Stimulated activated CD4-positive, alpha-beta T cell treated with anti-CD3 and anti-CD28 coated beads, Interleukin-2, amount 100 ng/mL, for 4 hours (primary cell): ENCODE results near the gene NEDD9.
A peak's percentile ranks its signal among the peaks of the same experiment; 100 is the strongest.

Experiments used
- DNase-seq: peaks from one replicate; pipeline ENCODE4 v3.0.0-alpha.2; 2020; ENCODE audit warnings: low read depth

NEDD9 gene

GRCh38 chr6:11201015-11201414, 31.5 kb downstream of the NEDD9 start:
- no peak for DNase-seq

DNA sequence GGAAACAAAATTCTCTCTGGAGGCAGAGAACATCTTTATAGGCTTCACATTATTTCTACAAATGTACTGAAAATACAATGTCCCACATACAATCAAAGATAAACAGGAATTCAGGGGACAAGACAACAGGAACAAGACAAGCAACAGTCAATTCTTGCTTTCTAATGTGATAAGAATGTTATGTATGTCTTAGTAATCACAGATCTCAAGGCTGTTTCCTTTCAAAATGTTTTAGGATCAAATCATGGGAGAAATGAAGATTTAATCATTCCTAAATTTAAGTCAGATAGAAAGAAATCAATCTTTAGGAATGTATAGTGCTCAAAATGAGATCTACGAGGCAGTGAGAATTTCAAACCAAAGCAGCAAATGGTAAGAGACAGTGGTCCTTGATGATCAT, 32.1 kb downstream of the NEDD9 start:
- DNase-seq = no peak

- DNase-seq = peak; percentile 5
These were observed 33.5 kb downstream of the NEDD9 start for GRCh38 chr6:11198663-11199603.

- no peak for DNase-seq
These were observed 34.6 kb downstream of the NEDD9 start for GRCh38 chr6:11197850-11198249.

DNA sequence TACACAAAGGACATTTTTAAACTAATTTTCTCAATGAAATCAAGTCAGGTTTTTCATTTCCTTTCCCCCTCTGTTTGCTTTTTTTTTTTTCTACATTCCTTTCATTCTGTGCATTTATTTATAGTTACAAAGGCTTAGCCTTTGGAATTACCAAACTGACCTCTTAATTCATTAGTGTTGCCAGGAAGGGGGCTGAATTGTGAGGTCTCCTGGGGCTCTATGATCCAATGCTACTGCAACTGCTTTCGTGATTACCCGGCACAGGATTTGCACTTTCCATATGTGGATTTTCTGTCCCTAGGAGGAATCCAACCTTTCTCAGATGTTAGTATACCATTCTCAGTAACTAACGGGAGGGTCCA, 35.3 kb downstream of the NEDD9 start:
- DNase-seq = no peak

DNA sequence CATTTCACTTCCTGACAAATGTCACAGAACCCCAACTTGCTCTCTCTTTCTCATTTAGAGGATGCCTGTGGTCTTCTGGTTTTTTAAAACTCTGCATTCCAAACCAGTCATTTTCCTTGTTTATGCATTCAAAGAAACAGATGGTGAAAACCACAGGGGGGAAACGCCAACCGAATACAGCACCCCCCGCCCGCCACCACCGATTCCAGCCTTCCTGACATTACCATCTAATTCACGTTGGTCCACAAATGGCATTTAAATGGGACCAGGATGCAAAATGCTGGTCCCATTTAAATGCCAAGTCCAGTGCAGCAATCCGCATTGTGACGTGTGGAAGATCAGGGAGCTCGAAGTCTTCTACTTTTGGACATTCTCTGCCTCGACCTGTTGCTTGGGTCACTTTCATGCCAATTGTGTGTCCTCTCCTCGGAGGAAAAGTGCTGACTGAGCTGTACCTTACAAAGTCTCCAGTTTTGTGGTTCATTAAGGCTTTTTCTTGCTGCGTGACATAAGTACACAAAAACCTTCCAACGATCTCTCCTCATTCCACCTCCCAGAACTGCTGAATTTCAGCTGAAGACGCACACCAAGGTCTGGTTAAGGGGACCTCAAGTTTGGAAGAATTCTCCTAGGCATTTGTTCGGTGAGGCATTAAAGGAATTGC, 35.8 kb downstream of the NEDD9 start:
- DNase-seq = no peak

- no peak for DNase-seq
These were observed 37.9 kb downstream of the NEDD9 start for GRCh38 chr6:11194356-11195218.

- no peak for DNase-seq
These were observed 39.0 kb downstream of the NEDD9 start for GRCh38 chr6:11193434-11193833.

- DNase-seq = no peak
These were observed 40.3 kb downstream of the NEDD9 start for GRCh38 chr6:11192167-11192566.

GRCh38 chr6:11190625-11191245, 41.7 kb downstream of the NEDD9 start:
- DNase-seq = no peak

- no peak for DNase-seq
These were observed 42.4 kb downstream of the NEDD9 start for GRCh38 chr6:11189865-11190624.

- DNase-seq = no peak
These were observed 44.1 kb downstream of the NEDD9 start for GRCh38 chr6:11188161-11188915.

- DNase-seq = no peak
These were observed 45.2 kb downstream of the NEDD9 start for GRCh38 chr6:11187301-11187700.

DNA sequence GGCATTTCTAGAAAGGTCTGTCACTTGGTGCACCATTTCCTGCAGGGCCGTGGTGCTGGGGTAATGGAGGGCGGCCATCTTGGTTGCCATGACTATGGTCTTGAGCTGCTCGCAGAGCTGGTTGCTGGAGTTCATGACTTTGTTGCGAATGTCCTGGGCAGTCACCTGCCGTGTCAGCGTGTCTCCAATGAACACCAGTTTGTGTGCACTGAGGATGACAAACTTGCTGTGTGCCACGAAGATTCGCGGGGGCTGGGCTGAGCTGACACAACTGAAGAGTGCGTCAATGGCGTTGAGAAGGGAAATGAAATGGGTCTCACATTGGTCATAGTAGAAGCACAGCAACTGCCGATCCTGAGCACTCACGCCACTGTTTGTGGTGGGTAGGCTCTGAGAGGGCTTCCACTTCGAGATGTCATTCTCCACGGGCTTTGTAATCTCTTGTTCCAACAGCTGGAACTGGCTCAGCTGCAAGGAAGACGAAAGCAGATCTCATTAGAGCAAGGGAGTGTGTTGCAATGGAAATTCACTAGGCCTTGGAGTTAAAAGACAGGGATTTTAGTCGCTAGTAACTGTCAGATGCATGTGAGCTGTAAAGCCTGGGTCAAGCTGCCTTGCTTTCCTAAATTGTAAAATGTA, 47.1 kb downstream of the NEDD9 start:
- no peak for DNase-seq

DNA sequence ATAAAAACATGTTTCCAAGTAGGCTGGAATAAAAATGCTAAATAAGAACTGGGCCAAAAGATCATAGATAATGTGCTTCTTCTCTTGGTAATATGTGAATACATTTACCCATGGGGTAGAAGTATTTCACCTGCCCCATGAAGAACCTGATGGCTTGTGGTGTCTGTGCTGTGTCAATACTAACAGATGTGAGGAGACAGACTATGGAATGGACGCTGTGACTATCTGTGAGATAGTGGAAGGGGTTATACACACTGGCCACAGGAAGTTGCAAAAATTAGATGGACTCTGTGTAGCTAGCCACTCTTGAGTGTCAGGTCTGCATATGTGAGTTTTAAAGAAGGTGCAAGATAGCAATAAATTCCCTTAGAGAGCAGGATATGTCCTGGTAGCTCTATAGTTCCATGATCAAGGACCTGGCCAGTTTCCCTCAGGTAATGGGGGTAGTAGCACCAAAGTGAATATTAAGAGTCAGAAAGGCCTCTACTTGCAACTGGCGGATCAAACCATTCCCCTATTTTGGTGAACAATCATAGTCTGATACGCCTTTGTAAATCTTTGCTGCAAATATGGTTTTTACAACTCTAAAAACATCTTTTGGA, 48.6 kb downstream of the NEDD9 start:
- no peak for DNase-seq

DNA sequence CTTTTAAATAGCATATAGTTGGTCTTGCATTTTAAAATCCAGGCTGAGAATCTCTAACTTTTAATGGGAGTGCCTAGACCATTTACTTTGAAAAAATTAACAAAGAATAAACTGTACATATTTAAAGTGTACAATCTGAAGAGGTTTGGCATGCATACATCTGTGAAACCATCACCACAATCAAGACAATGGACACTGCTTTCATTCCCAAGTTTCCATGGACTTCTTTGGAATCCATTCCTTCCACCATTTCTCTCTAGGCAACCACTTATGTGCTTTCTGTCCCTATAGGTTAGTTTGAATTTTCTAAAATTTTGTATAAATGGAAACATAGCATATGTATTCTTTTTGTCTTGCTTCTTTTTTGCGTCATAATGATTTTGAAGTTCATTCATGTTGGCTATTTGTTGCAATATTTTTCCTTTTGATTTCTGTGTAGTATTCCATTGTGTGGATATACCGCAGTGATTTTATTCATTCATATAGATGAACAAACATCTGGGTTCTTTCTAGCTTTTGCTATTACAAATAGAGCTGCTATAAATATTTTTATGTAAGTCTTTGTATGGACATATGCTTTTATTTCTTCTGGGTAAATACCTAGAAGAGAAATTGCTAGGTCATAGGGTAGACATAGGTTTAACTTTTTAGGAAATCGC, 50.9 kb downstream of the NEDD9 start:
- DNase-seq = no peak

DNA sequence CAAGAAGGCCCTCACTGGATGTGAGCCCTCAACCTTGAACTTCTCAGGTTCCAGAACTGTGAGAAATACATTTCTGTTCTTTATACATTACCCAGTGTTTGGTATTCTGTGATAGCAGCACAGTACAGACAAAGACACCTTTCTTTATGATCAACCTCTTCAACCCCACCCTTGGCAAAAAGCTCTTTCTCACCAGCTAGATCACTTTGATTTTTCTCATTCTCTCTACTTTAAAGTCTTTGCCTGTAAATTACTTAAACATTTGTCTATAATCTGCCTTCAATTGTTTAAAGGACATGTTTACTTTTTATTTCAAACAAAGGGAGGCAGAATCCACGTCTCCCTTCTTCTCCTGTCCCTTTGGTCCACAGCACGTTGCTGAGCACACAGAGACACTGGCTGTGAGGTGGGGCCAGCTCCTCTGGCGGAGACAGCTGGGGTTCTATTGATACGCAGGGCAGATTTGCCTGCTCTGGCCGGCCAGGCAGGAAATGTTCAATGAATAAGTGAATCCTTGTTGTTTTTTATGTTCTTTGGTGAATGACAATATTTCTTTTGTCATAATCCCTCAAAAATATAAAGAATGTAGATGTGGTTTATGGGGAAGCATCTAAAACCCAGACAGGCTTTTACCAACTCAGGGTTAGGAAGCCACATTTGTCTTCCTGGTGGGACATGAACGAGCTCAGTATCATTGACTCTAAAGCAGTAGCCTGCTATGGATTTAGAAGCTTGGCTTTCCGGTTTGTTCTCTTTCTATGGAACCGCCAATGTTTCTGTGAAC, 52.9 kb downstream of the NEDD9 start:
- no peak for DNase-seq

- no peak for DNase-seq
These were observed 53.4 kb downstream of the NEDD9 start for GRCh38 chr6:11179088-11179418.
